Activated CD8-positive, alpha-beta T cell treated with anti-CD3 and anti-CD28 coated beads for 36 hours (primary cell): ENCODE data around the gene MAGEB6. TPM values are rescaled to one million over a fixed set of nuclear protein-coding genes. Genes with fewer than 3 reads are reported as not detected.
"Not testable (repeated sequence)": the region's sequence is repeated elsewhere in the genome, so short reads cannot be mapped to it uniquely, and the experiment has no call there.

Experiments used
- ATAC-seq: fragments of 200-7000 bp; cut with Tn5 transposase; one replicate; pipeline ENCODE4 v1.10.0; 2021; ENCODE audit warnings: mild to moderate bottlenecking, moderate library complexity
- CTCF ChIA-PET: fragments of 350-600 bp; sonication (Branson Sonifier 250); formaldehyde crosslinking; loops from one replicate; lab custom pipeline; 2021; ENCODE audit warnings: antibody characterized with exemption; lab: Charles Lee
- POLR2A ChIA-PET: fragments of 350-600 bp; sonication (Branson Sonifier 250); formaldehyde crosslinking; loops from one replicate; lab custom pipeline; 2021; ENCODE audit warnings: antibody characterized with exemption; lab: Charles Lee
- DNase-seq: peaks from one replicate; pipeline ENCODE4 v3.0.0-alpha.2; 2020
- H3K27ac Mint-ChIP-seq: one replicate; pipeline ENCODE4 v1.8.0; 2021; ENCODE audit warnings: mild to moderate bottlenecking, mixed read lengths
- H3K27me3 Mint-ChIP-seq: one replicate; pipeline ENCODE4 v1.8.0; 2021; ENCODE audit warnings: mixed read lengths
- H3K36me3 Mint-ChIP-seq: one replicate; pipeline ENCODE4 v1.8.0; 2021; ENCODE audit warnings: low read depth, mixed read lengths
- H3K4me1 Mint-ChIP-seq: one replicate; pipeline ENCODE4 v1.8.0; 2021; ENCODE audit warnings: low read depth, mixed read lengths
- H3K4me3 Mint-ChIP-seq: one replicate; pipeline ENCODE4 v1.8.0; 2021; ENCODE audit warnings: mild to moderate bottlenecking, moderate library complexity, mixed read lengths
- H3K9me3 Mint-ChIP-seq: one replicate; pipeline ENCODE4 v1.8.0; 2021; ENCODE audit warnings: mixed read lengths
- intact Hi-C: fragments of 100-400 bp; cut with micrococcal nuclease; formaldehyde crosslinking; loops from one replicate; pipeline ENCODE4 v1.10.0; 2022
- total RNA-seq, 2 experiments: library from RNA; stranded (reverse); gene quantifications; one replicate each; pipeline ENCODE4 v1.2.3, GENCODE V29; 2021
- TF ChIP-seq, protein P1 (sequence below): fragments of 200-600 bp; IDR thresholded peaks from one replicate; pipeline ENCODE4 v1.8.0; 2022; ENCODE audit warnings: antibody characterized with exemption, mild to moderate bottlenecking

Gene MAGEB6, protein sequence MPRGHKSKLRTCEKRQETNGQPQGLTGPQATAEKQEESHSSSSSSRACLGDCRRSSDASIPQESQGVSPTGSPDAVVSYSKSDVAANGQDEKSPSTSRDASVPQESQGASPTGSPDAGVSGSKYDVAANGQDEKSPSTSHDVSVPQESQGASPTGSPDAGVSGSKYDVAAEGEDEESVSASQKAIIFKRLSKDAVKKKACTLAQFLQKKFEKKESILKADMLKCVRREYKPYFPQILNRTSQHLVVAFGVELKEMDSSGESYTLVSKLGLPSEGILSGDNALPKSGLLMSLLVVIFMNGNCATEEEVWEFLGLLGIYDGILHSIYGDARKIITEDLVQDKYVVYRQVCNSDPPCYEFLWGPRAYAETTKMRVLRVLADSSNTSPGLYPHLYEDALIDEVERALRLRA
- total RNA-seq, result not detected

DNA sequence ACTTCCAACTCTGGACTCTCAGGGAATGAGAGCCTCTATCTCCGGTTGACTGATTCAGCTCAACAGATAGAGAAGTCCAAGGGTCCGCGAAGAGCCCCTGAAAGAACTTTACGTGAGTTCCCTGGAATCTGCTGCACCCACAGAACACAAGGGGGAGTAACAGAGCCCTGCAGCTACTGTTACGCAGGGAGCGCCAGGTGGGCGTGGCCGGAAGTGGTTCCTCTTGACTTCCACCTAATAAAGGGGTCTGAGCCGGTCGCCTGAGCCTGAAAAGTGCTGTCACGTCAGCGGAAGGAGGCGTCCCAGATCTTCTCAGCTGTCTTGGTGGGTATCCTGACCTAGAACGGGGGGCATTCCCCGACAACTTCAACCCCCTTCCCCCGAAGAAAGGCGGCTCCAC, at the start of gene MAGEB6:
Gene MAGEB6, plus strand, starts transcription at position 237 of the 400 bp plus-strand sequence. CDS start 1,407 bp downstream, outside the sequence.
- POLR2A ChIA-PET, result interaction anchor here (0.6 kb wide), 1 partner anchor 319 kb away, joined by 3 read pairs; no protein-coding TSS in a partner anchor
- H3K27me3 Mint-ChIP-seq, result no peaks in the 10 kb centered on the region
- intact Hi-C loops, result no loop called here

DNA sequence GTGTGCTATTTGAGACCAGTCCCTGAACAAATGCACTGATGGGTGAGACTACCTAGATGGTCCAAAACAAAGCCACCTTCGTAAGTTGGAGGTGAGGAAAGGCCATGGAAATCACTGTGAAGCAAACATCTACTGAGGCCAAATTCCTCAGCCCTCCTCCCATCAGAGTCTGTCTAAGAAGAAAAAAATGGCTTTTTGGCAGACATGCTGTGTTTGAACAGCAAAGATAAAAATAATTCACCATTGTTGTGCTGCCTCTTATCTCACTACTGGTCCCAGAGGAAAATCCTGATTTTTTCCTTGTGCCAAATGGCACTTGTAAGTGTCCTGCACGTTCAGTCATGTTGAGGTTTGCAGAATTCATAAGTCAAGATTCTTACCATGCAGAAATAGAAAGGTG, 46.2 kb upstream of the MAGEB6 start:
- POLR2A ChIA-PET, result no interaction called here
- no peak for DNase-seq
- no peaks in the 10 kb centered on the region for H3K27me3 Mint-ChIP-seq
- intact Hi-C loops, result no loop called here
- ATAC-seq, result no peak
- no peaks in the 10 kb centered on the region for H3K4me1 Mint-ChIP-seq
- no peak overlapping the region for H3K4me3 Mint-ChIP-seq
- CTCF ChIA-PET, result no interaction called here
- H3K36me3 Mint-ChIP-seq, result no peaks in the 10 kb centered on the region
- no peaks in the 10 kb centered on the region for H3K9me3 Mint-ChIP-seq
- no peak overlapping the region for H3K27ac Mint-ChIP-seq
- TF ChIP-seq, protein P1, sequence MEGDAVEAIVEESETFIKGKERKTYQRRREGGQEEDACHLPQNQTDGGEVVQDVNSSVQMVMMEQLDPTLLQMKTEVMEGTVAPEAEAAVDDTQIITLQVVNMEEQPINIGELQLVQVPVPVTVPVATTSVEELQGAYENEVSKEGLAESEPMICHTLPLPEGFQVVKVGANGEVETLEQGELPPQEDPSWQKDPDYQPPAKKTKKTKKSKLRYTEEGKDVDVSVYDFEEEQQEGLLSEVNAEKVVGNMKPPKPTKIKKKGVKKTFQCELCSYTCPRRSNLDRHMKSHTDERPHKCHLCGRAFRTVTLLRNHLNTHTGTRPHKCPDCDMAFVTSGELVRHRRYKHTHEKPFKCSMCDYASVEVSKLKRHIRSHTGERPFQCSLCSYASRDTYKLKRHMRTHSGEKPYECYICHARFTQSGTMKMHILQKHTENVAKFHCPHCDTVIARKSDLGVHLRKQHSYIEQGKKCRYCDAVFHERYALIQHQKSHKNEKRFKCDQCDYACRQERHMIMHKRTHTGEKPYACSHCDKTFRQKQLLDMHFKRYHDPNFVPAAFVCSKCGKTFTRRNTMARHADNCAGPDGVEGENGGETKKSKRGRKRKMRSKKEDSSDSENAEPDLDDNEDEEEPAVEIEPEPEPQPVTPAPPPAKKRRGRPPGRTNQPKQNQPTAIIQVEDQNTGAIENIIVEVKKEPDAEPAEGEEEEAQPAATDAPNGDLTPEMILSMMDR, result no peak

More for the DNA sequence above, at the start of gene MAGEB6:
- TF ChIP-seq, protein P1, result no peak
- Mint-ChIP-seq H3K27ac (no peak within 1 kb of the TSS), H3K36me3 (no peaks in the 10 kb centered on the region), H3K4me1 (no peaks in the 10 kb centered on the region), H3K4me3 (no peak within 1 kb of the TSS), H3K9me3 (no peaks in the 10 kb centered on the region)
- DNase-seq (no peak), ATAC-seq (no peak)
- CTCF ChIA-PET, result no interaction called here

DNA sequence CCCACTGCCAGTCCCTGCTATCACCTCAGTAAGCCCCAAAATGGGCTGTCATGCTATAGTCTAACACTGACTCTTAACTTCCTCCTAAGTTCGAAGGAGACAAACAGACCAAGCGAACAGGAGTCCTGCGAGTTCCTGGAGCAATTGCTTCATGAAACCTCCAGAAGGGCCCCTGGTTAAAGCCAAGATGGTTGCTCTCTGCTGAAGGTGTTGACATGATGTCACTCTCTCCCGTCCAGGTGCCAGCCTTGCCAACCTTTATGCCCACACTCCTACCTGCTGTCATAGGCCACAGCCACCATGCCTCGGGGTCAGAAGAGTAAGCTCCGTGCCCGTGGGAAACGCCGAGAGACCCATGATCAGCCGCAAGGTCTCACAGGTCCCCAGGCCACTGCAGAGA, 31.9 kb upstream of the MAGEB6 start, which contains the start of gene MAGEB6B:
Gene MAGEB6B, plus strand, starts transcription at position 301 of the 400 bp plus-strand sequence. Its CDS starts 0 bp downstream, at position 301.
- DNase-seq (no peak), ATAC-seq (no peak)
- intact Hi-C loops, result no loop called here
- Mint-ChIP-seq H3K27ac (no peak within 1 kb of the TSS), H3K36me3 (no peaks in the 10 kb centered on the region), H3K9me3 (no peaks in the 10 kb centered on the region), H3K4me3 (no peak within 1 kb of the TSS), H3K27me3 (no peaks in the 10 kb centered on the region), H3K4me1 (no peaks in the 10 kb centered on the region)
- ChIA-PET CTCF (no interaction called here), POLR2A (no interaction called here)
- TF ChIP-seq, protein P1, result no peak

DNA sequence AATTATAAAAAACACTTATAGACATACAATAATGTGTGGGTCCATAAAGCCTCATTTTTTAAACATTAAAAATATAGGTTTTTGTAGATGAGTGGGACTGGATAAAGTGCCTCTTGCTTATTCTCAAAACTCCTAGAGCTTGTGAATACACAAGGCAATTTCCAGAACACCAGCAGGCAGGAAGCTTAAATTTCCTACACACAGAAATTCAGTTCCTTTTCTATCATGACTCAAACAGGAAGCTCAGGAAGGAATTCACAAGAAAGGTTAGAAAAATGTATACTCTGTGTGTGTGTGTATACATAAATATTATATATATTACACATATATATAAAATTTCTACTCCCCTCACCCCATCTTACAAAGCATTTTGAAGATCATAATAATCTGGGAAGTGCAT, 11.3 kb downstream of the MAGEB6 start:
- ATAC-seq (no peak), DNase-seq (no peak)
- CTCF ChIA-PET, result no interaction called here
- no peak overlapping the region for H3K27ac Mint-ChIP-seq
- no peaks in the 10 kb centered on the region for H3K9me3 Mint-ChIP-seq
- no peaks in the 10 kb centered on the region for H3K36me3 Mint-ChIP-seq
- H3K27me3 Mint-ChIP-seq, result no peaks in the 10 kb centered on the region
- no peak overlapping the region for H3K4me3 Mint-ChIP-seq
- intact Hi-C loops, result no loop called here
- TF ChIP-seq, protein P1, result no peak
- H3K4me1 Mint-ChIP-seq, result no peaks in the 10 kb centered on the region
- POLR2A ChIA-PET, result no interaction called here

DNA sequence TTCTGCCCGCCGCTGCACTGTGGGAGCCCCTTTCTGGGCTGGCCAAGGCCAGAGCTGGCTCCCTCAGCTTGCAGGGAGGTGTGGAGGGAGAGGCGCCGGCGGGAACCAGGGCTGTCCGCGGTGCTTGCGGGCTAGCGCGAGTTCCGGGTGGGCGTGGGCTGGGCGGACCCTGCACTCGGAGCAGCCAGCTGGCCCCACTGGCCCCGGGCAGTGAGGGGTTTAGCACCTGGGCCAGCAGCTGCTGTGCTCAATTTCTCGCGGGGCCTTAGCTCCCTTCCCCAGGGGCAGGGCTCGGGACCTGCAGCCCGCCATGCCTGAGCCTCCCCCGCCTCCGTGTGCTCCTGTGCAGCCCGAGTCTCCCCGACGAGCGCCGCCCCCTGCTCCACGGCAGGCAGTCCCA, 12.5 kb downstream of the MAGEB6 start:
- H3K36me3 Mint-ChIP-seq, CTCF ChIA-PET, ATAC-seq, H3K4me1 Mint-ChIP-seq, H3K27me3 Mint-ChIP-seq, H3K4me3 Mint-ChIP-seq, H3K27ac Mint-ChIP-seq, H3K9me3 Mint-ChIP-seq, DNase-seq, intact Hi-C loops, POLR2A ChIA-PET: not testable (repeated sequence)
